H9 (cell line): Measurements from ENCODE around the gene MT1H. TPM values are rescaled to one million over a fixed set of nuclear protein-coding genes. Genes with fewer than 3 reads are reported as not detected.

Source experiments
- DNase-seq: peaks from one replicate; pipeline ENCODE4 v3.0.0-alpha.2; 2017
- H2AFZ ChIP-seq: one replicate; pipeline ENCODE4 v1.6.1; 2013; ENCODE audit warnings: mild to moderate bottlenecking, low read length, control low read depth, moderate library complexity
- H2AK5ac ChIP-seq: 2 replicates; pipeline ENCODE4 v1.6.1; 2013; ENCODE audit warnings: low read length, control low read depth, mixed read lengths; ENCODE audit not compliant: insufficient read length
- H2BK120ac ChIP-seq: one replicate; pipeline ENCODE4 v1.6.1; 2013; ENCODE audit warnings: low read depth, mild to moderate bottlenecking, low read length, control low read depth, inconsistent platforms; ENCODE audit not compliant: poor library complexity, severe bottlenecking
- H2BK12ac ChIP-seq: 2 replicates; pipeline ENCODE4 v1.6.1; 2013; ENCODE audit warnings: low read length, control low read depth, mixed read lengths, low read depth; ENCODE audit not compliant: insufficient read length
- H2BK15ac ChIP-seq: 2 replicates; pipeline ENCODE4 v1.6.1; 2013; ENCODE audit warnings: low read depth, low read length, control low read depth
- H2BK20ac ChIP-seq: one replicate; pipeline ENCODE4 v1.6.1; 2013; ENCODE audit warnings: low read depth, mild to moderate bottlenecking, low read length, control low read depth, inconsistent platforms; ENCODE audit not compliant: poor library complexity, severe bottlenecking
- H2BK5ac ChIP-seq: 2 replicates; pipeline ENCODE4 v1.6.1; 2013; ENCODE audit warnings: low read length, control low read depth, mixed read lengths; ENCODE audit not compliant: insufficient read length
- H3K14ac ChIP-seq: 2 replicates; pipeline ENCODE4 v1.6.1; 2013; ENCODE audit warnings: low read length, control low read depth; ENCODE audit not compliant: insufficient read depth
- H3K18ac ChIP-seq: 2 replicates; pipeline ENCODE4 v1.6.1; 2013; ENCODE audit warnings: low read depth, mild to moderate bottlenecking, mixed read lengths, low read length, control low read depth; ENCODE audit not compliant: insufficient read length
- H3K23ac ChIP-seq: 2 replicates; pipeline ENCODE4 v1.6.1; 2013; ENCODE audit warnings: low read length, control low read depth, mixed read lengths, low read depth; ENCODE audit not compliant: insufficient read length
- H3K23me2 ChIP-seq: 2 replicates; pipeline ENCODE4 v1.6.1; 2013; ENCODE audit warnings: low read depth, mild to moderate bottlenecking, mixed read lengths, low read length, control low read depth; ENCODE audit not compliant: insufficient read length, poor library complexity, severe bottlenecking
- H3K27ac ChIP-seq: 2 replicates; pipeline ENCODE4 v1.5.1; 2013; ENCODE audit warnings: low read length, control low read depth, mixed read lengths, low read depth; ENCODE audit not compliant: insufficient read length
- H3K27me3 ChIP-seq: 2 replicates; pipeline ENCODE4 v1.6.1; 2013; ENCODE audit warnings: low read length, control low read depth, inconsistent platforms; ENCODE audit not compliant: insufficient read depth
- H3K4ac ChIP-seq: 2 replicates; pipeline ENCODE4 v1.6.1; 2013; ENCODE audit warnings: low read depth, mild to moderate bottlenecking, control low read depth, inconsistent platforms, low read length, moderate library complexity
- H3K4me1 ChIP-seq: 2 replicates; pipeline ENCODE4 v1.6.1; 2013; ENCODE audit warnings: low read length, control low read depth, inconsistent platforms; ENCODE audit not compliant: insufficient read depth
- H3K4me2 ChIP-seq: 2 replicates; pipeline ENCODE4 v1.6.1; 2013; ENCODE audit warnings: low read length, control low read depth, mixed read lengths; ENCODE audit not compliant: insufficient read length, insufficient read depth
- H3K56ac ChIP-seq: 2 replicates; pipeline ENCODE4 v1.6.1; 2013; ENCODE audit warnings: low read depth, mild to moderate bottlenecking, mixed read lengths, low read length, control low read depth; ENCODE audit not compliant: insufficient read length
- H3K79me1 ChIP-seq: 2 replicates; pipeline ENCODE4 v1.6.1; 2013; ENCODE audit warnings: low read depth, mild to moderate bottlenecking, moderate library complexity, low read length, control low read depth, inconsistent platforms; ENCODE audit not compliant: insufficient read depth, poor library complexity, severe bottlenecking
- H3K79me2 ChIP-seq: 2 replicates; pipeline ENCODE4 v1.6.1; 2013; ENCODE audit warnings: low read length, control low read depth, inconsistent platforms; ENCODE audit not compliant: insufficient read depth
- H3K9ac ChIP-seq: 2 replicates; pipeline ENCODE4 v1.6.1; 2013; ENCODE audit warnings: low read length, control low read depth, mixed read lengths; ENCODE audit not compliant: insufficient read length; ENCODE audit errors: extremely low read depth
- H3K9me3 ChIP-seq: one replicate; pipeline ENCODE4 v1.6.1; 2013; ENCODE audit warnings: low read depth, low read length, inconsistent platforms; ENCODE audit not compliant: control insufficient read depth
- H3T11ph ChIP-seq: one replicate; pipeline ENCODE4 v1.6.1; 2013; ENCODE audit warnings: mild to moderate bottlenecking, low read length, control low read depth, inconsistent platforms
- H4K20me1 ChIP-seq: one replicate; pipeline ENCODE4 v1.6.1; 2013; ENCODE audit not compliant: control insufficient read depth, insufficient read length, insufficient read depth
- H4K5ac ChIP-seq: 2 replicates; pipeline ENCODE4 v1.6.1; 2013; ENCODE audit warnings: low read depth, mild to moderate bottlenecking, mixed read lengths, low read length, control low read depth; ENCODE audit not compliant: insufficient read length
- H4K8ac ChIP-seq: replicated peaks from 2 replicates; pipeline ENCODE4 v1.6.1; 2013; ENCODE audit warnings: low read length, control low read depth, mixed read lengths, low read depth; ENCODE audit not compliant: insufficient read length
- H4K91ac ChIP-seq: 2 replicates; pipeline ENCODE4 v1.6.1; 2013; ENCODE audit warnings: low read depth, mild to moderate bottlenecking, moderate library complexity, mixed read lengths, low read length, control low read depth; ENCODE audit not compliant: insufficient read length
- H3K27ac Mint-ChIP-seq, 3 experiments: 2 replicates in 2 of 3; 3 replicates in 1 of 3; pipeline ENCODE4 v1.8.0; 2020 to 2021; ENCODE audit warnings: mixed read lengths in 3 of 3, mild to moderate bottlenecking in 1 of 3, moderate library complexity in 1 of 3
- H3K27me3 Mint-ChIP-seq: 2 replicates; pipeline ENCODE4 v1.8.0; 2021; ENCODE audit warnings: low read depth, mild to moderate bottlenecking, moderate library complexity, mixed read lengths
- H3K36me3 Mint-ChIP-seq, 3 experiments: 2 replicates in 2 of 3; 3 replicates in 1 of 3; pipeline ENCODE4 v1.8.0; 2020 to 2021; ENCODE audit warnings: low read depth in 3 of 3, mixed read lengths in 3 of 3; ENCODE audit not compliant: insufficient read depth in 1 of 3
- H3K4me1 Mint-ChIP-seq, 2 experiments: 2 replicates each; pipeline ENCODE4 v1.8.0; 2020; ENCODE audit warnings: mixed read lengths in 2 of 2
- H3K4me3 Mint-ChIP-seq, 2 experiments: 2 replicates in 1 of 2; 3 replicates in 1 of 2; pipeline ENCODE4 v1.8.0; 2020 to 2021; ENCODE audit warnings: mild to moderate bottlenecking in 2 of 2, mixed read lengths in 2 of 2, moderate library complexity in 1 of 2
- H3K9me3 Mint-ChIP-seq, 2 experiments: 2 replicates in 1 of 2; 3 replicates in 1 of 2; pipeline ENCODE4 v1.8.0; 2020; ENCODE audit warnings: mild to moderate bottlenecking in 2 of 2, mixed read lengths in 2 of 2, moderate library complexity in 1 of 2
- CTCF ChIP-seq: fragments of 200-600 bp; sonication (generic); conservative IDR thresholded peaks from 3 replicates; pipeline ENCODE4 v1.8.0; 2021; ENCODE audit warnings: antibody characterized with exemption, mild to moderate bottlenecking
- WGBS: extraction: QIAGEN DNeasy Blood & Tissue Kit; methylation state at CpG from one replicate; pipeline ENCODE4 v1.1.7; 2013; ENCODE audit warnings: missing lambda C conversion rate, low lambda C conversion rate, mixed read lengths; ENCODE audit not compliant: insufficient read length; ENCODE audit errors: extremely low coverage; 5-methylcytosine and 5-hydroxymethylcytosine counted together
- total RNA-seq: library from RNA; stranded (reverse); gene quantifications from 2 replicates; pipeline ENCODE4 v1.2.1, GENCODE V29; 2021

The MT1H gene
- total RNA-seq, 1 experiment from 2014 or later, result 12.5 TPM

- Histone ChIP-seq H3K18ac (no peak overlapping the region), H3K27me3 (no peaks in the 10 kb centered on the region), H2BK12ac (no peak overlapping the region), H3K4ac (no peak overlapping the region), H3K56ac (no peak overlapping the region), H3K27ac (no peak overlapping the region), H3K79me1 (no peaks in the 10 kb centered on the region), H2BK15ac (no peak overlapping the region), H3K23ac (no peak overlapping the region), H2BK20ac (no peak overlapping the region), H2BK5ac (no peak overlapping the region), H3K79me2 (no peaks in the 10 kb centered on the region), H3K9me3 (no peaks in the 10 kb centered on the region), H3K14ac (no peak overlapping the region), H2BK120ac (no peak overlapping the region), H3K4me2 (no peak overlapping the region), H3K9ac (no peak overlapping the region), H4K5ac (no peak overlapping the region), H4K8ac (no peak overlapping the region), H2AK5ac (no peak overlapping the region), H2AFZ (no peak overlapping the region), H3K23me2 (no peaks in the 10 kb centered on the region), H4K91ac (no peak overlapping the region), H4K20me1 (no peaks in the 10 kb centered on the region), H3K4me1 (peaks cover 6% of the 10 kb centered on the region), H3T11ph (no peak overlapping the region)
- no peak overlapping the region for H3K27ac Mint-ChIP-seq
- H3K36me3 Mint-ChIP-seq, result peaks cover 0 to 5% (median 5%) of the 10 kb centered on the region in 3 experiments; a peak in 4 of 7 replicates
- peaks cover 11% of the 10 kb centered on the region in 2 experiments for H3K9me3 Mint-ChIP-seq
- no peak for DNase-seq
- H3K27me3 Mint-ChIP-seq, result peaks cover 14% of the 10 kb centered on the region
- peaks cover 9% of the 10 kb centered on the region in 2 experiments for H3K4me1 Mint-ChIP-seq
- no peak for TF ChIP-seq CTCF
- H3K4me3 Mint-ChIP-seq, result no peak overlapping the region
- WGBS, result no CpG with 5 or more reads among the region's 1 CpG
Measured at GRCh38 chr16:56700631-56701030, 31.0 kb downstream of the MT1H start.
